CD4-positive, alpha-beta T cell treated with Interferon alpha-2 for 1 hour (primary cell): ENCODE results near the gene ATXN7.

ENCODE experiments used
- DNase-seq, 2 donors: peaks; one replicate each; pipeline ENCODE4 v3.0.0-alpha.2; 2020 to 2022

Gene ATXN7

DNA sequence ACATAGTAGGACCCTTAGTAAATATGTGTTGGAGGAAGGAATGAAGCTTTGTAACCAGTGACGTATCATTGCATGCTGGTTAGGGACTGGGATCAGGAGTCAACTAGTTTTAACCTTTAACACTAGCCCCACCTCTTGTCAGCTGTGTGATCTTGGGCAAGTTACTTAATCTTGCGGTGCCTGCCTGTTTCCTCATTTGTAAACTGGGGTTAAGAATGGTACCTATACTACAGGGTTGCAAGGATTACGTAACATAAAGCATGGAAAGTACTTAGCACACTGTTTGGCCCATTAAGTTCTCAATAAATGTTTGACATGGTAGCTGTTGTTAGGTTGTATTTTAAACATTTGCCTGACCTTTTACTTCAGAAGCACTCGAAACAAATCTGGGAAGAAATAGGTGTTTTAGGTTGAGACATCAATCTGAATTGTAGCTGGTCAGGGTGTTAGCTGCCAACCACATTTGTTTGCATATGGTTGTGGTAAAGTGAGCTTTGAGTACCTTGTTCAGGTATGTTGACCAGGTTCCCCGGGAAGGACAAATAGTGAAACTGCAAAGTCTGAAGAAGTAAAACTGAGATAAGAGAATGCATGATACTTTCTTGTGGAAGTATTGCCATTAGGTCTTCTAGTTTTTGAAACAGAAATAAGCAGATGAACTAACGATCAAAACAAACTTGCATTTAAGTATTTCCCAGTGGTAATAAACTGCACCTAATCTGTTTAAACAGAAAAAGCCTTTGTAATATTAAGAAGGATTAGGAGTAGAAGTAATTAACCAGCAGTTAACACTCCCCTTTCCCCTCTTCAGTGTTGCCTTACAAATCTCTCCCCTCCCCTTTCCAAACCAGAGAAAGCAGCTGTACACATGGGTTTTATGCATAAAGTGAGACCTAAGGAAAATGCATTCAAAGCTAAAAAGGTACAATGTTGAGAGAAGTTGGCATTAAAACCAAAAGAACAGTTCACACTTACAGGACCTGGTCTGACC is 74.3 kb downstream of the ATXN7 start:
- DNase-seq, result peak; percentile 35 to 56

DNA sequence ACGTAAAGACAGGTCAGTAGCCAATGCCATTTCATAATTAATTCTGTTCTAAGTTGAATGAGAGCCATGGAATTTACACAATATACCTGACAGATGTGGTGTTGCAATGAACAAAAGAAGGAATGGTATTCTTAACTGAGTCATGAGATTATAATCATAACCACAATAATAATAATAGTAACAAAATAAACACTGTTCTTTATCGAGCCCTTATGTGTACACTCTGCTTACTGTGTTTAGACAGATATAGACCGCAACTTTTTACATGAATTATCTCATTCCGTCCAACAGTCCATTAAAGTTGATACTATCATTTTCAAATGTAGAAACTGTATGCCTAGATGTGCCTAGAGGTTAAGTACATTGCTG is 76.7 kb downstream of the ATXN7 start:
- no peak for DNase-seq

DNA sequence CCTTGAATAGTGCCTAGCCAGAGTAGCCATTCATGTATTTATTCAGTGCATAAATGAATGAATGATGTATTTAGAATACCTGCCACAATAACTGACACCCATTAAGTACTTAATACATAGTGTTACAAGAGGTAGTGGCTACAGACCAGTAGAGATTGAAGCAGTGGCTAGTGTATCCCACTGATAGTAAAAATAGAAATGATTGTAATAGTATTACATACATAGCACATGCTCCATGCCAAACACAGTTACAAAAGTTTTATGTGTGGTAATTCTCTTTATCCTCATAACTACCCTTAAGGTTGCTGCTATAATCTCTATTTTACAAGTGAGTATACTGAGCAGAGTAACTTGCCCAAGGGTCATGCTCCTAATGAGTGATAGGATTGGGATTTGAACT is 78.9 kb downstream of the ATXN7 start:
- DNase-seq, result no peak

DNA sequence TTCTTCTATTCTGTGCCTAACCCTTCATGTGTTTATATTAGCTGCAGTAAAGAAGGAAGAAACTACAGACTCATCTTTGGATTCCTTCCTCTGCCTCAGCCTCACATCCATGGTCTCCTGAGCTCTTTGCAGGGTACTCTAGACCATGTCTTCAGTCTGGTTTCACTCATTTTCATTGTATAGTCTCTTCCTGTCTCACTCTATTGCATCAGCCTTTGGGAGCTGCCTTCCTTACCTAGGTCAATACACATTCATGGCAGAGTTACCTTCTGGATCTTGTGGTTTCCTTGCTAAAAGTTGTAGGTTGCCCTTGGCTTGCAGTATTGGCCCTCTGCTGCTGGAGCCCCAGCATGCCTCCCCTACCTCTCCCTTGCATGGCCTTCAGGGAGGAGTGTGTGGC is 80.0 kb downstream of the ATXN7 start:
- no peak for DNase-seq

DNA sequence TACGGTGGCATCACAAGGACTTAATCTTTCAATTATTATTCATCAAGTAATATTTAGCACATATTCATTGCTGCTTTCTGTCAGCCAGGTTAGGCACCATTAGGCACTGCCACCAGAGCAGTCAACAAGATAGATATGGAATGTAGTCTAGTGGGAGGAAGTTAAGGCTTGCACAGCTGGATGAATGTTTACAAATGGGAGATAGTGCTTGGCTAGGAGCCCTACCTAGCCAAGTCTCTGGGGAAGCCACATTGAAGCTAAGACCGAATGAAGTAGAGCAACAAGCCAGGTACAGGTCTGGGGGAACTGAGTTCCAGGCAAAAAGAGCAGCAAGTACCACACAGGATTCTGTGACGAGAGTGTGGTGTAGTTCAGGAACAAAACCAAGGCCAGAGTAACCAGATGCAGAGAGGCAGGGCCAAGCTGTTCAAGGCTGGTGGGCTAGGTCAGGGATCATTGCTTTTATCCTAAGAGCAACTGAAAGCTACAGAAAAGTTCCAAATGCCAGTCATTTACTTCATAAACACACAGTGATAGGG is 82.0 kb downstream of the ATXN7 start:
- no peak for DNase-seq

DNA sequence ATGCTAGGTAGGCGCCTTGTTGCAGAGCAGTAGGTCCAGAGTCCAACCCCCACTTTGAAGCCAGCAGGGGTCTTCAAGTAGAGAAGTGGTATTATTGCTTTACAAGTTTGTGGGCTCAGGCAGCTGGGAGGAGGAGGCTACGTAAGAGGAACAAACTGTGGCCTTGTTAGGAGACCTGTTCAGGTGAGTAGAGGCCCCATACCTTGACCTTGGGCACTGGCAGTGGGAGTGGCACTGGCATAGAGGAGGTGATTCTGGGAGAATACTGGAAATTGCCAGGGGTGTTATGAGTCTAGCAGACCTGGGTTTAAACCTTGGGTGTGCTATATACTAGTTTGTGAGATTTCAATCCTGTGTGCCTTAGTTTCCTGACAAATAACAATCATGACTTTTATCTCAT is 83.1 kb downstream of the ATXN7 start:
- DNase-seq, result no peak

DNA sequence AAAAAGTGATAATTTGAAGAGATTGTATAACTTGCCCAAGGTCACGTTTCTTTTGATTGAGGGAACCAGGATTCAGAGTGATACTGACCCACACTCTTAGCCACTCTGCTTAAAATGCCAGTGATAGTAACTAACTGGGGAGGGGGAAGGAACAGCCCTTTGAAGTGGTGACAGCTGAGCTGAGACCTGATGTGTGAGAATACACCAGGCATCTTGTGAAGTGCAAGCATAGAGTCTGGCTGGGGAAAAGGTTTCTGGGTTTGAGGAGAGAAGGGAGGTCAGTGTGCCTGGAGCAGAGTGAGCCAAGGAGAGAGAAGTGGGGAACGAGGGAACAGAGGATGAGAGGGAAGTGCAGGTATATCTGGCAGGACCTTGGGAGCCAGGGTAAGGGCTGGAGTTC is 83.9 kb downstream of the ATXN7 start:
- DNase-seq, result no peak

DNA sequence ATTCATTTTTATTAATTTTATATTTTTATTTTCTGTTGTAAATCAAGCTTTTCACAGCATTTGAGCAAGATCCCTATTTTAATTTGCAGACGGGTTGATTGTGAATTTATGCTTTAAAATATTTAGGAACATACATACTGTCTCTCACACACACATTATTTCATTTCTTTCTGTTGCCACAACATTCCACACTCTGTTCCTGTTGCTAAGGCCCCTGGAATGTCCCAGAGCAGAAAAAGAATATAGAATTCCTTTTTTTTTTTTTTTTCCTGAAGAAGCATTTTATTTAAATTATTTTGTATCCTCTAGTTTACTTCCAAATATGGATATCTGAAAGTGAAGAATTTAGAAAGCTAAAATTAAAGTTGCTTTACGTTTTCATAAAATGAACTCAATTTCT is 85.3 kb downstream of the ATXN7 start:
- DNase-seq, result no peak

DNA sequence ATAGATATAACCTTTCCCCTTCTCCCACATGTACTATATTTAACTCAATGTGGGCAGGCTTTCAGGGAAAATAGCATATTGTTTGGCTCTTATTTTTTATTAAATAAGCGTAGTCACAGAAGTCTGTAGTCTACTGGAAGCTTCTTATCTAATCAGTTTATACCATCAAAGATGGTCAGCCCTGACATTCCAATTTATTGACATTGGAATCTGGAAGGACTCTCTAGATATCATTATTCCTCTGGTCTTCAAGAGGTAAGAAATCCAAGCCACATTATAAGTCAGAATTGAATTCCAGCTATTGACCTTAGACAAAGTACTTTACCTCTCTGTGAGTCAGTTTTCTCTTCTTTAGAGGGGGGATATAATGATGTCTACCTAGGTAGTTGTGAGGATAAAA is 87.0 kb downstream of the ATXN7 start:
- DNase-seq, result no peak

DNA sequence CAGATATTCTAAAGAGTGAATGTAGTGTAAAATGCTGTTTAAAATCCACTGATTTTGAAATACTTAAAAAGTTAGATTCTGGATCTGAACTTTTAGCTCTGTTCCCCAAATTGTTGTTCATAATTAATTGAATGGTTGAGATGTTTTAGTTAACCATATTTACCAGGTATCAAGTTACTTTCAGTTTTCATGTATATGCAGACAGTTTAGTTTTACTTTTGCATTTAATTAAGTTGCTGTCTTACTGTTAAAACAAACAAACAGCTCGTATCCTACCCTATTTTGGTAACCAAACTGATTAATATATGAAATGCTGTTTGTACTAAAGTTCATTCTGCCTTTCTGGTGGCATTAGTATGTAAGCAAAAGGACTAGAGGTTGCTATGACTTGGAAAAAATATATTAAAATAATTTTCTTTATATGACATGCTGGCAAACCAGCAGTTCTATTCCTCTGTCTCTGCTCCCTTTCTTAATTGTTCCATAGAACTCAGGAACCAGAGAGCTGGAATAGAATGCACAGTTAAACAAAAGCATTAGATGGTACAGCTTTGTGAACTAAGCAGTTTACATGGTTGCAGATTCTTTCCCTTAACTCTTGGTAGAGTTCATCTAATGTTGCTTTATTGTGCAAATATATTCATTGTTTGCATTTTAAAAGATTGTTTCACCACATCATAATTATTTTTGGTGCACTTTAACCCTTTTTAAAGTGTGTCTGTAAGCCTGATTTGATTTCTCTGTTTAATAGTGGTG is 88.0 kb downstream of the ATXN7 start:
- DNase-seq, result no peak

DNA sequence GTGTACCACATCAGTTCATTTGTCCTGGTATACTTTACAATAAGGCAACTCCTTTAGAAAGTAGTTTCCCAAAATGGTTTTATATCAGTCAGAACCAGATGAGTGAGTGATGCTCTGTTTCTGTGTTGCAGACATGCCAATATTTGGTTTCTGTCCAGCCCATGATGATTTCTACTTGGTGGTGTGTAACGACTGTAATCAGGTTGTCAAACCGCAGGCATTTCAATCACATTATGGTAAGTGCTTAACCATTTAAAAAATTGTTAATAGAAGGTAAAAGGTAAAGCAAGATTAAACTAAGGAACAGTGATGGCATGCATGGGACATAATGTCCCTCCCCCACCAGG is 88.6 kb downstream of the ATXN7 start:
- no peak for DNase-seq

DNA sequence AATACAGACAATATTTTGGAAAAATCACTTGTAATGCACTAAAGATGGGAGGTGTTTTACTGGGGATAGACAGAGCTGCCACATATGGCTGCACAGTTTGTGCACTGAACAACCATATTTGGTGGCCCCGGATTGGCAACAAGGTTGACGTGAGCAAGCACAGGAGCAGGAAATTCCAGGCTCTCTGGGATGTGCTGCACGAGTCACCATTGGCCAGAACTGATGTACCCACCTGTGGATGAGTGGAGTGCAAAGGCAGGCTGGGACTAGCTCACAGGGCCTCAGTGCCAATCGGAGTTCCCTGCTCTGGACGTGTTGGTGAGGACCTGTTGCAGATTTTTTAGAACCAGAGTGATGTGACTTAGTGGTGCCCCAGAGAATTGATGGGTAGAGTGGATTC is 90.5 kb downstream of the ATXN7 start:
- no peak for DNase-seq

DNA sequence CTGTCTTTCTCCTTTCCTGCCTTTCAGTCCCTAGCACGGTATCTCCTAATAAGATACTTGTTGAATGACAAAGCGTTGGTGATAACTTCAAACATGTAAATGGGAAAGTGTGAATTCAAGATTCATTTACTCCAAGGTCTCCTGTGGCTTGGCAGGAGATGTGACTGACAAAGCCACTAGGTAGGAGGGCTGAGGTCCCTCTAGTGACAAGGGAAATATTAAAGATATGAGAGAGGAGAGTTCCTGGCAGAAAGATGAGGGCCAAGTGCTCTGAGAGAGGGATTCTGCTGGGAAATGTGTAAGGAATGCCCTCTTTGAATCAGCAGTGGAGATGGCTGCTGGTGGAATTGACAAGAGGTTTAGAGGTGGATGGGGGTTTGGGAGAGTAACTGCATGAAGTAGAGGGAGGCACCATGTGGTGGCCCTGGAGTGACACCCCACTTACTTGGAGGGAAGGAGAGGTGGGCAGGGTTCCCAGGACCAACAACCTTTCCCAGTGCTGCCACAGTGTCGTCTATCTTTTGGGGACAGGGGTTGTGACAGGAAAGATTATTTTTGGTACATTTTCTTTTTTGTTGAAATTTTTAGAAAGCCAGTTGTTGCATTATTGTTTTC is 91.5 kb downstream of the ATXN7 start:
- no peak for DNase-seq

DNA sequence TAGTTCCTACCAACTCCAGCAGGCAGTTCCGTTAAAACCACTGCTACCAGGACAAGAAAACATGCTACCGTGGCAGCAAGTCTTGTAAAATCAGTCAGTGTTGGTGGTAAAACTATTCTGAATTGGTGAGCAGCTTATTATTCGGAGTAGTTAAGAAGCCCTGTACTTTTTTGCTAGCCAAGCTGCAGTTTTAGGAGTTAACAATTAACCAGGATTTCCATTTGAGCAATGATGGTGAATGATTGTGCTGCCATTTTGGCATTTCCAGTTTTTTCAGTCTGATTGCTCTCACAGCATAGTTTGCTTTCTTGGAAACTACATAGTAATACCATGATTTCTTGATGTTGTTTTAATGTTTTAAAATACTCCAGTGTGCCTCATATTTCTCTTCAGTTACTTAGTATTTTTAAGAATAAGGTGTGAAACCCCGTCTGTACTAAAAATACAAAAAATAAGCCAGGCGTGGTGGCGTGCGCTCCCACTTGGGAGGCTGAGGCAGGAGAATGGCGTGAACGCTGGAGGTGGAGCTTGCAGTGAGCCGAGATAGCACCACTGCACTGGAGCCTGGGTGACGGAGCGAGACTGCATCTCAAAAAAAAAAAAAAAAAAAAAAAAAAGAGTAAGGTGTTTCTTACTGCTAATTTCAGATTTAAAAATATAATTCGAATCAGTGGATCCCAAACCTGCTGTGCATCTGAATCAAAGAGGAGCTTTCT is 92.3 kb downstream of the ATXN7 start:
- DNase-seq, result no peak

DNA sequence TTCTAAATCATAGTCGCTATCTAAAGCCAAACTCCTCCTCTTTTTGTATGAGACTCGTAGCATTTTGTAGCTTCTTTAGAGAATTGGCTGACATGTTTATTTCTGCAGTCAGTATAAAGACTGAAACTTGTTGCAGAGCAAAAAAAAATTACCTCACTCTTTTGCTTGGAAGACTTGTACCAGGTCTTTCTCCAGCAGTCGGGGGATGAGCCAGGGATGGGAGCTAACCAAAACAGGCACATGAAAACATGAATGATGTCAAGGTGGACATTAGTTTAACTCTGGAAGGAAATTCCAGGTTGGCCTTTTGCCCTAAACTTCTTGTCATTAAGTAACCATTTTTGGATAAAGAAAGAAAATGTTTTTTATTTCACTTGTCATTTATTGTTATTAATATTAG is 95.5 kb downstream of the ATXN7 start:
- no peak for DNase-seq

DNA sequence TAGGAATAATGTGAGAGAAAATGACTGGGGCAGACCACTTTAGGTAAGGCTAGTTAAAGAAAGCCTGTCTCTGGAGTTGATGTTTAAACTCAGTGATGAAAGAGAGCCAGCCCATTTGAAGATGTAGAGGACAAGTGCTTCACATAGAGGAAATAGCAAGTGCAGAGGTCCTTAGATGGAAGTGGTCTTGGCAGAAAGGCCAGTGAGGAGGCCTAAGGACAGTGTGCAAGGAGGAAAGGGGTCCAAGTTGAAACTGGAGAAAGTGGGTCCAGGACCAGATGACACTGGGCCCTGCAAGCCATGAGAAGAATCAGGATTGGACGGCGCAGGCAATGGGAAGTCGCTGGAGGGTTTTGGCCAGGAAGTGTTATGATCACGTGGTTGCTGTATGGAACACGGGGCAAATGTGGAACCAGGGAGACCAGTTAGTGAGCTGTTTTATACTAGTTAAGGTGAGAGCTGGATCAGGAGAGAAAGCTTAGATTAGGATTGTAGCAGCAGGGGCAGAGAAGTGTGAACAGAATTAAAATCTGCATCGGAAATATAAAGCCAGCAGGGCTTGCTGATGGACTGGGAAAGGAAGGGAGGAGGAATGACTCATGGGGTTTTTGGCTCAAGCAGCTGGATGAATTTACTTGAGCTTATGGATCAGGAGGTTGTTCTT is 96.5 kb downstream of the ATXN7 start:
- peak in 1 of 2 donors; percentile 2 for DNase-seq

DNA sequence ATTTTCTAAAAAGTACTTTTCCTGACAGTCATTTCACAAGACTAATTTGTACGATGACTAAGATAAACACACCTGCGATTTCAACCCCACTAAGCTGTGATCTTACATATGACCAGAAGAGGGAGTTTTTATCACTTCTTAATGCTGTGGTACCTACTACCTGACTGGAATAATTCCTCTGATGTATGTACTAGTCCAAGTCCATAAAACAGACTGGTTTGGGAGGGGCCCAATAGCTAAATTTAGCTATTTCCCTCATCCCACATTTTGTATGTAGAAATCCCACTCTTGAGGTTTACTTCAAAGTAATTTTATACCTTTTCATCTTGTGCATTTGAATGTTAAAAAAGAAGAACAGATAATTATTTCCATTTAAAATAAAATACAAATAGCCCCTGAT is 98.2 kb downstream of the ATXN7 start:
- peak; percentile 6 to 78 for DNase-seq

DNA sequence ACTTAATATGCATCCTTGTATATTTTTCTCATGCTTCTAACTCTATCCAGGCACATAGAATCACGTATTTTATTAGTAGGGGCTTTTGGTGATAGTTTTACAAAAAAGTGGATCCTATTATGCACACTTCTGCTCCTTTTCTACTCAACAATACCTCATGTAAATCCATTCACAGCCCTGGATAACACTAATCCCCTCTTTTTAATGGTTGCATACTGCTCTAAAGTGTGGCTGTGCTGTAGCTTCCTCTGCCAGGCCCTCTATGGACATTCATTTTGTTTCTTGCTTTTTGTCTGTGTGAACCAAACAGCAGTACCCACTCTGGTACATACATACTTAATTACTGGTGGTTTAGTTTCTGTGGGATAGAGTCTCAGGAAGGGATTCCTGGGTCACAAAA is 99.8 kb downstream of the ATXN7 start:
- no peak for DNase-seq

DNA sequence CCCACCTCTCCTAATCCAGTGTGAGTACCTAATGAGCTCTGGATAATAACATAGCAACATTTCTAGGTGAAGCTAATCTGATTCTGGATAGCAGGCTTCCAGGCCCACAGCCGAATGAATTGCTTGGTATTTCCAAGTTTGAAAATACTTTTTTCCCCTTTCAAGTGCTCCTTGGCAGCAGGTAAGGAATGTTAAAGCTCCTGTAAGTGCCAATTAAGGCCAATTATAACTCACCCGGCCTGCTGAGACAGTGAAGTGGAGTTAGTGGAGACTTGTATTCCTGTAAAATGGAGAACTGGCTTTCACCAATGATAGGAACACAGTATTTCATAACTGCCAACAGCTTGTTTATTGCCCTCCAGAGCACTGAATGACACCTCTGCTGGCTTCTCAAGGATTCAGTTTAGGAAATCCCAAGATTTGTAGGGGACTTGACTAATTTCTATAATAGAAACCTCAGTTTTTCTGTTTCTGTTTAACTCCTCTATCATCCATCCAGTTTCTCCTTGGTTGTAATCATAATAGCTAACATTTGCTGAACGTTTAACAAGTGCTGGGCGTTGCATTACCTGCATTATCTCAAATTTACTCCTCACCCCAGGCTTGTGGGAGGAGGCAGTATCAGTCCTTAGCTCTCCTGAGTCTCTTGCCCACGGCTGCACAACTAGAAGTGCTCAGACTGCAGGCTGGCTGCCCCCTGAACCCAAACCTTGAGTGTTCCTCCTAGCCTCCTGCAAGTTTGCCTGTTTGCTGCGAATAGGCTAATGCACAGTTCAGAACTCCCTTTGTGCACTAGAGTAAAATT is 101.2 kb downstream of the ATXN7 start:
- DNase-seq, result no peak

DNA sequence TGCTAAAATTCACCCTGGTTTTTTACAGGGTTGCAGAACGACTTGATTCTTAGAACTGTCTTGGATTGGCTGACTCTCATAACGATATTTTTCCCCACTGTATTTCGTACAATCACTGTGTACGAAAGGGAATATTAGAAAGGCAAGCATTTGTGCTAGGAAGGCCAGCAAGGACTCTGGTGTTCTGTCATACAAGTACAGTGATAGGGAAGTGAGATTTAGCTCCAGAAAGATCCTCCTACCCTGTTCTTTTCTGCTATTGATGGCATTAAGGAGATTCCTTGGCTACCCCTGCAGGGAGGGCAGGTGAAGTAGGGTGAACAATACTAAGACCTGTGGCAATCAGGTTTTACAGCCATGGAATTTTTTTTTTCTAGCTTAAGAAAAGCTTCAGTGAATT is 102.3 kb downstream of the ATXN7 start:
- no peak for DNase-seq

DNA sequence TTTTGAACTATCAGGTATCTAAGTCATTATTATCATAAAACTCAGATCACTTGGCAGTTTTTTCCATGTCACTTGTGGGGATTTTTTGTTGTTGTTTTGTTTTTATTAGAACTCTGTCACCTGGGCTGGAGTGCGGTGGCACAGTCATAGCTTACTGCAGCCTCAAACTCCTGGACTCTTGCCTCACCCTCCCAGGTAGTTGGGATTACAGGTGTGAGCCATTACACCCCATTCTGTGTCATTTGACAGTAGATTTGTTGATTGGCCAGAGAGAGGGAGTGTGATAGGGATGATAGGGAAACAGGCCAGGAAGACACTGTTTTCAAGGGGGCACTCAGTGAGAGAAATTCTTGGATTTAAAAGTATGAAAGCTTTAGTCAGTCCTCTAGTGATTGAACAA is 103.2 kb downstream of the ATXN7 start:
- no peak for DNase-seq
